Gastrocnemius medialis (tissue), 4 donors: Measurements from ENCODE around the gene MAN1A2.

ENCODE experiments used
- CTCF ChIP-seq, 5 experiments: fragments of 450-650 bp in 3 of 5; fragments of 200-600 bp in 2 of 5; sonication (generic) in 2 of 5; IDR thresholded peaks in 4 of 5; conservative IDR thresholded peaks in 1 of 5; 1 replicate in 4 of 5; 2 replicates in 1 of 5; pipeline ENCODE4 v1.5.1; 2016 to 2019; ENCODE audit warnings: antibody characterized with exemption in 5 of 5, mild to moderate bottlenecking in 3 of 5, moderate library complexity in 3 of 5
- POLR2A ChIP-seq, 2 donors: fragments of 450-650 bp; IDR thresholded peaks; one replicate each; pipeline ENCODE4 v1.6.1; 2017; ENCODE audit warnings: antibody characterized with exemption in 2 of 2, mild to moderate bottlenecking in 2 of 2, moderate library complexity in 2 of 2

GRCh38 chr1:117499071-117499470 lies 131.8 kb downstream of the MAN1A2 start:
- TF ChIP-seq CTCF (IDR thresholded peaks at IDR 0.05 in 4 of 5, conservative IDR thresholded peaks at IDR 0.05 in 1 of 5) (no peak), POLR2A (IDR thresholded peaks at IDR 0.05) (no peak)
